Gastroesophageal sphincter (tissue), 4 donors: ENCODE results near the gene NFYA. TPM values are rescaled to one million over a fixed set of nuclear protein-coding genes. Genes with fewer than 3 reads are reported as not detected.

ENCODE experiments used
- ATAC-seq: fragments of 150-250 bp; one replicate; pipeline ENCODE4 v1.9.1; 2016; ENCODE audit warnings: mild to moderate bottlenecking, moderate library complexity
- H3K27ac ChIP-seq, 4 donors: fragments of 200-600 bp; sonication (generic) in 3 of 4; 1 replicate in 3 of 4; 2 replicates in 1 of 4; pipeline ENCODE4 v1.5.1; 2016 to 2019
- H3K27me3 ChIP-seq: fragments of 200-600 bp; sonication (generic); one replicate; pipeline ENCODE4 v1.5.1; 2019
- H3K36me3 ChIP-seq, 2 donors: fragments of 200-600 bp; sonication (generic); one replicate each; pipeline ENCODE4 v1.5.1; 2019; ENCODE audit warnings: control low read depth in 1 of 2
- H3K4me1 ChIP-seq, 3 donors: fragments of 200-600 bp; sonication (generic); 1 replicate in 2 of 3; 2 replicates in 1 of 3; pipeline ENCODE4 v1.5.1; 2016 to 2019; ENCODE audit warnings: control low read depth in 2 of 3
- H3K4me3 ChIP-seq, 2 donors: fragments of 200-600 bp; sonication (generic); one replicate each; pipeline ENCODE4 v1.5.1; 2019; ENCODE audit warnings: mild to moderate bottlenecking in 1 of 2, moderate library complexity in 1 of 2
- H3K9me3 ChIP-seq, 3 donors: fragments of 200-600 bp; sonication (generic); one replicate each; pipeline ENCODE4 v1.5.1; 2017 to 2019; ENCODE audit warnings: control low read depth in 2 of 3
- CTCF ChIP-seq, 4 experiments: fragments of 200-600 bp in 2 of 4; fragments of 450-650 bp in 2 of 4; sonication (generic) in 1 of 4; IDR thresholded peaks; one replicate each; pipeline ENCODE4 v1.5.1; 2017 to 2019; ENCODE audit warnings: antibody characterized with exemption in 4 of 4, mild to moderate bottlenecking in 2 of 4, moderate library complexity in 2 of 4
- EP300 ChIP-seq: sonication (generic); formaldehyde crosslinking; IDR thresholded peaks from one replicate; pipeline ENCODE4 v1.6.1; 2017; ENCODE audit warnings: antibody characterized with exemption, mild to moderate bottlenecking
- POLR2A ChIP-seq, 2 donors: fragments of 450-650 bp; IDR thresholded peaks; one replicate each; pipeline ENCODE4 v1.6.1; 2017; ENCODE audit warnings: antibody characterized with exemption in 2 of 2, mild to moderate bottlenecking in 2 of 2, moderate library complexity in 1 of 2
- POLR2AphosphoS5 ChIP-seq: sonication (generic); formaldehyde crosslinking; IDR thresholded peaks from one replicate; pipeline ENCODE4 v1.6.1; 2017; ENCODE audit warnings: antibody characterized with exemption
- WGBS, 2 donors: methylation state at CpG; one replicate each; pipeline ENCODE4 v1.1.5; 2018; ENCODE audit warnings: low coverage in 1 of 2; 5-methylcytosine and 5-hydroxymethylcytosine counted together
- total RNA-seq, 4 donors: library from RNA; depleted of rRNA; stranded (reverse); fragments of >200 nt; gene quantifications; one replicate each; pipeline ENCODE4 v1.1.0, GENCODE V29; 2016

Gene NFYA
- total RNA-seq, 4 donors from 2014 or later: 6.6 to 17.7 (median 12.1) TPM

DNA sequence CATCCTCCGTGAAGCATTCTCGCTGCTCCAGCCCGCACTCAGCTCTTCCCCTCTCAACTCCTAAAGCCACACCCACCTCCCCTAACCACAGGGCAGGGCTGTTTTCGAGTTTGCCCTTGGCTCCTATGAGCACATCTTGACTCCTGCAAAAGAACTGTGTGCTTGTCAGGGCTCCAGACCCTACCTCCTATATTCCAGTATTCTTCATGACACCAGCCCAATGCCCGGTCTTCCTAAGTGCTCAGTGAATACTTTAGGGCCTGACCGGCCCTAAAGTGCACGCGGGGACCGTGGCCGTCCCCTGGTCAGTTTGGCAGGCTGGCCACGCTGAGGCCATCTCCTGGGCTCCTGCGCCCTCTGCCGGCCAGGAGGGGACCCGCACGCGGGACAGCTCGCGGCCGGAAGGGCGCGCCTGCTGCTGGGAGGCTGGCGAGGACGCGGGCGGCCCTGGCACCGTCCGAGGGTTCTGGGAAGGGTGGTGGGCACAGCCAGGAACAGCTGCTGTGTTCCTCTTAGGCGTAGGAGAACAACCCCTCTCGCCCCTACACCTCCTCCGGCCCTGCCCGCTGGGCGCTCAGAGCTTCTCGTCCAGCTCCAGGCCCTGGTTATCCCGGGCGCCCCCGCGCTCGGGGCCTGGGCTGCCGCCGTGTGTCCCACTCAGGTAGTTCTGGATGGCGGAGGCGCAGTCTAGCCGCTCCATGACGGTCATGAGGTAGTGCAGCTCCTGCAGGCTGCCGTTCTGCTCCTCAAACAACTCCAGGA, 44.8 kb upstream of the NFYA start:
- 0 to 7% methylated on average over 3 to 4 of the region's 45 CpGs for WGBS, 2 donors
- peak overlapping the region in 3 of 4 donors; percentile 65 to 84 (median 71) for H3K27ac ChIP-seq
- peak; percentile 94 for ATAC-seq
- peaks cover 0 to 23% (median 12%) of the 10 kb centered on the region in 3 donors for H3K4me1 ChIP-seq
- no peaks in the 10 kb centered on the region for H3K36me3 ChIP-seq
- H3K27me3 ChIP-seq: no peaks in the 10 kb centered on the region
- no peaks in the 10 kb centered on the region for H3K9me3 ChIP-seq
- TF ChIP-seq POLR2A (IDR thresholded peaks at IDR 0.05) (peak in 1 of 2 donors; percentile 16), POLR2AphosphoS5 (peak; percentile 22), CTCF (IDR thresholded peaks at IDR 0.05) (peak; percentile 96 to 99 (median 98)), EP300 (no peak)
- peak overlapping the region; percentile 36 to 53 for H3K4me3 ChIP-seq

DNA sequence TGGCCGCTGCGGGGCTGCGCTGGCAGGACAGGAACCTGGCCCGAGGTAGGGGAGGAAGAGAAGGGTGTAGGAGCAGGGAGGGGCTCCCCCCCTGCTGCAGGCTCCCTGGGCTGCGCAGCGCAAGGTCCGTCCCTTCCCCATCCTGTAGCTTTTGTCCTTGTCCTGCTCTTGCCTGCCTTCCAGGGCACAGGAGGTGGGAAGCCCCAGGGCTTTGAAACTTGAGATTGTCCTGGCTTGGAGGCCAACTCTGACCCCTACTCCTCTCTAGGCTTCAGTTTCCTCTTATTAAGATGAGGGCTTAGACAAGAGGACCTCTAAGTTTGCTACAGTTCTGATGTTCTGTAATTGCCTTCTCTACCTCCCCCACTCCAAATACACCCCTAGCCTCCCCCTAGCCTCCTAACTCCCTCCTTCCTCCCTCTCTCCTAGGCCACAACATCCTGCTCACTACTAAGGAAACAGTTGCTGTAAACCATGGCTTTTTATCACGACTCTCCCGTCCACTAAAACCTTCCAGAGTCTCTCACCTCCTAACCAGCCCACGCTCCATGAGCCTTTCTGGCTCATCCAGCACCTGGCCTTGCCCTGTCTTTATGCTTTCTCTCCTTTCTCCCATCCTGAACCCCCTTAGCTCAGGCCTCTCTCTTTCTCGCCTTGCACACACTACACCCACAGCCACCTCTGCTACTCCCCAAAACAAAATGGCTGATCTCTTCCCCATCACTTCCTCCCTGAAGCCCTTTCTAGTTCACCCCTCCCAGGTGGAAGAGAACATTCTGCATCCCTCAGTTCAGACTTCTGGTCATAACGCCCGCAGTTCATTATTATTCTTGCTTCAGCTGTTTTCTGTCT, 44.0 kb upstream of the NFYA start:
- Histone ChIP-seq H3K36me3 (no peaks in the 10 kb centered on the region), H3K27me3 (no peaks in the 10 kb centered on the region), H3K27ac (peak overlapping the region in 3 of 4 donors; percentile 65 to 84 (median 71)), H3K4me1 (peaks cover 0 to 23% (median 12%) of the 10 kb centered on the region in 3 donors), H3K4me3 (peak overlapping the region; percentile 36 to 53), H3K9me3 (no peaks in the 10 kb centered on the region)
- TF ChIP-seq CTCF (IDR thresholded peaks at IDR 0.05): no peak
- TF ChIP-seq EP300: no peak
- TF ChIP-seq POLR2AphosphoS5: no peak
- TF ChIP-seq POLR2A (IDR thresholded peaks at IDR 0.05): no peak
- ATAC-seq: peak; percentile 26
- WGBS, 2 donors: 51 to 77% methylated on average over 5 to 9 of the region's 13 CpGs

DNA sequence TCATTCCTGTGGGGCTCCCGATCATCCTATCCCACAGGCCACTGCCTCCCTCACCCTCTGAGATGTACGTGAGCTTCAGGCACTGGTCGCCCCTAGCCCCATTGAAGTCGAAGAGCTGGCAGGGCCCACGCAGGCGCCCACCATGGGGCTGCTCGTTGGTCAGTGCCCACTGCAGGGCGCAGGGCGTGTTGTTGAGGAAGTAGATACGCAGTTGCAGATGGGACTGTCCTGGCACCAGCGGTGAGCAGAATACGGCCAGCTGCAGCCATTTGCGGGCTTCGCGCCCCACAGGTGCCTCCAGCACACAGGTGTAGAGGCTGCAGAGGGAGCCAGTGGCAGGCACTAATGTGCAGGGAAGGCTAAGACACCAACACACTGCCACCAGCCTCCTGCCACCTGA, 39.9 kb upstream of the NFYA start:
- H3K4me3 ChIP-seq: no peak overlapping the region
- no peaks in the 10 kb centered on the region for H3K27me3 ChIP-seq
- no peak for ATAC-seq
- no CpG with 5 or more reads among the region's 15 CpGs for WGBS, 2 donors
- no peak overlapping the region for H3K27ac ChIP-seq
- H3K36me3 ChIP-seq: no peaks in the 10 kb centered on the region
- TF ChIP-seq POLR2AphosphoS5 (no peak), EP300 (no peak), CTCF (IDR thresholded peaks at IDR 0.05) (no peak), POLR2A (IDR thresholded peaks at IDR 0.05) (no peak)
- peaks cover 0 to 14% (median 6%) of the 10 kb centered on the region in 3 donors for H3K4me1 ChIP-seq
- no peaks in the 10 kb centered on the region for H3K9me3 ChIP-seq

DNA sequence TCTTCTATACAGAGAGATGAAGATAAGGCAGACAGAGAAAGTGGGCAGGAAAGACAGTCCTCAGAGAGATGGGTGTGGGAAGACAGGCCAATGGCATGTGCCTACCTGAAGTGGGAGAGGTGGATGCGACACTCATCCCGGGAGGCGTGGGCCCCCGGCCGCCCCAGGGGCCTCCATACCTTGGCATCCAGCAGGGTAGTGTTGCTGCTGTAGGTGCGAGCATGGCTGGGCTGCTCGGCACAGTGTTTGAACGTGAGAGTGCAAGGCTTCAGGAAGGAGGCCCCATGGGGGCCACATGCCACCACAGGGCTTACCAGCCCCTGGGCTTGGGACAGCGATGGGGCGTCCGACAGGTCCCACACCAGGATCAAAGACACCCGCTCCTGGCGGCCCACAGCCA, 39.0 kb upstream of the NFYA start:
- no peak for ATAC-seq
- Histone ChIP-seq H3K36me3 (no peaks in the 10 kb centered on the region), H3K4me3 (no peak overlapping the region), H3K27ac (no peak overlapping the region), H3K9me3 (no peaks in the 10 kb centered on the region), H3K4me1 (peaks cover 0 to 4% (median 0%) of the 10 kb centered on the region in 3 donors), H3K27me3 (no peaks in the 10 kb centered on the region)
- 100% methylated on average over 1 of the region's 13 CpGs; no CpG with 5 or more reads in 1 of the 2 donors for WGBS, 2 donors
- TF ChIP-seq CTCF (IDR thresholded peaks at IDR 0.05) (no peak), POLR2AphosphoS5 (no peak), EP300 (no peak), POLR2A (IDR thresholded peaks at IDR 0.05) (no peak)
